Prostate gland (tissue), 2 donors: ENCODE measurements around the gene POLK.

Experiments used
- POLR2A ChIP-seq: fragments of 450-650 bp; IDR thresholded peaks from one replicate; pipeline ENCODE4 v1.6.1; 2016; ENCODE audit warnings: antibody characterized with exemption, mild to moderate bottlenecking
- POLR2AphosphoS5 ChIP-seq: sonication (generic); formaldehyde crosslinking; IDR thresholded peaks from one replicate; pipeline ENCODE4 v1.6.1; 2017; ENCODE audit warnings: antibody characterized with exemption
- TF ChIP-seq, protein P1 (sequence below), 4 experiments: fragments of 200-600 bp in 2 of 4; fragments of 450-650 bp in 2 of 4; sonication (generic) in 2 of 4; IDR thresholded peaks; 1 replicate in 3 of 4; 2 replicates in 1 of 4; pipeline ENCODE4 v1.5.1; 2016 to 2019; ENCODE audit warnings: antibody characterized with exemption in 4 of 4, mild to moderate bottlenecking in 2 of 4, moderate library complexity in 2 of 4

DNA sequence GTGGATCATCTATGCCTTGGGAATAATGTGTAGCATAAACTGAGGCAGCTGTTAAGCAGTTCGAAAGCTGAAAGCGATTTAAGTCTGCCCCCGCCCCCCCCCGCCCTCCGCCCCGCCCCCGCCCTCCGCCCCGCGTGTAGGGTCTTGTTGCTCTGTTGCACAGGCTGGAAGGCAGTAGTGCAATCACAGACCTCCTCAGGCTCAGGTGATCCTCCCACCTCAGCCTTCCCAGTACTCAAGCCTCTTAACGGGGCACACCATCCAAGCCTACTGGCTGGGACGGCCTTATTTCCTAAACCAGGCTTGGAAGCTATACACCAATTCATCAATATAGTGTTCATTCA, 100.5 kb downstream of the POLK start:
- TF ChIP-seq POLR2A (no peak), POLR2AphosphoS5 (no peak)
- TF ChIP-seq, protein P1, sequence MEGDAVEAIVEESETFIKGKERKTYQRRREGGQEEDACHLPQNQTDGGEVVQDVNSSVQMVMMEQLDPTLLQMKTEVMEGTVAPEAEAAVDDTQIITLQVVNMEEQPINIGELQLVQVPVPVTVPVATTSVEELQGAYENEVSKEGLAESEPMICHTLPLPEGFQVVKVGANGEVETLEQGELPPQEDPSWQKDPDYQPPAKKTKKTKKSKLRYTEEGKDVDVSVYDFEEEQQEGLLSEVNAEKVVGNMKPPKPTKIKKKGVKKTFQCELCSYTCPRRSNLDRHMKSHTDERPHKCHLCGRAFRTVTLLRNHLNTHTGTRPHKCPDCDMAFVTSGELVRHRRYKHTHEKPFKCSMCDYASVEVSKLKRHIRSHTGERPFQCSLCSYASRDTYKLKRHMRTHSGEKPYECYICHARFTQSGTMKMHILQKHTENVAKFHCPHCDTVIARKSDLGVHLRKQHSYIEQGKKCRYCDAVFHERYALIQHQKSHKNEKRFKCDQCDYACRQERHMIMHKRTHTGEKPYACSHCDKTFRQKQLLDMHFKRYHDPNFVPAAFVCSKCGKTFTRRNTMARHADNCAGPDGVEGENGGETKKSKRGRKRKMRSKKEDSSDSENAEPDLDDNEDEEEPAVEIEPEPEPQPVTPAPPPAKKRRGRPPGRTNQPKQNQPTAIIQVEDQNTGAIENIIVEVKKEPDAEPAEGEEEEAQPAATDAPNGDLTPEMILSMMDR (IDR thresholded peaks at IDR 0.05) = no peak
